Keratinocyte (primary cell): ENCODE results near the gene TPTE. TPM values are rescaled to one million over a fixed set of nuclear protein-coding genes. Genes with fewer than 3 reads are reported as not detected.
"Not testable (repeated sequence)": the region's sequence is repeated elsewhere in the genome, so short reads cannot be mapped to it uniquely, and the experiment has no call there.

ENCODE experiments used
- DNase-seq: peaks from one replicate; pipeline ENCODE4 v3.0.0-alpha.2; 2011; ENCODE audit warnings: low read depth, missing footprints, low spot score
- FAIRE-seq: peaks from 2 replicates; lab custom pipeline; 2011; peaks lifted over from hg19 to GRCh38; lab: Jason Lieb, UNC
- H2AFZ ChIP-seq: 2 replicates; pipeline ENCODE4 v1.6.0; 2012; ENCODE audit warnings: low read length, control low read depth, inconsistent platforms; ENCODE audit not compliant: control insufficient read depth
- H3K27ac ChIP-seq: 2 replicates; pipeline ENCODE4 v1.5.1; 2011; ENCODE audit warnings: low read length; ENCODE audit not compliant: control insufficient read depth, insufficient read depth
- H3K27me3 ChIP-seq: 3 replicates; pipeline ENCODE4 v1.6.0; 2011; ENCODE audit warnings: low read length; ENCODE audit not compliant: control insufficient read depth, insufficient read depth; ENCODE audit errors: extremely low read depth
- H3K36me3 ChIP-seq, 2 experiments: 2 replicates in 1 of 2; 3 replicates in 1 of 2; pipeline ENCODE4 v1.5.1; 2011; ENCODE audit warnings: low read length in 2 of 2, mild to moderate bottlenecking in 1 of 2; ENCODE audit not compliant: control insufficient read depth in 2 of 2, insufficient read depth in 2 of 2; ENCODE audit errors: extremely low read depth in 1 of 2
- H3K4me1 ChIP-seq: 3 replicates; pipeline ENCODE4 v1.5.1; 2011; ENCODE audit warnings: low read length; ENCODE audit not compliant: control insufficient read depth, insufficient read depth; ENCODE audit errors: extremely low read depth
- H3K4me2 ChIP-seq: 3 replicates; pipeline ENCODE4 v1.6.0; 2011; ENCODE audit warnings: low read depth, low read length; ENCODE audit not compliant: control insufficient read depth, insufficient read depth; ENCODE audit errors: extremely low read depth
- H3K4me3 ChIP-seq, 3 experiments: fragments of 200-600 bp in 1 of 3; sonication (generic) in 1 of 3; 2 replicates in 2 of 3; 3 replicates in 1 of 3; pipeline ENCODE4 v1.5.1; 2011 to 2016; ENCODE audit warnings: low read length in 3 of 3, mild to moderate bottlenecking in 3 of 3, control low read depth in 2 of 3, inconsistent platforms in 1 of 3, low read depth in 1 of 3, mixed read lengths in 1 of 3, mixed run types in 1 of 3, moderate library complexity in 1 of 3; ENCODE audit not compliant: control insufficient read depth in 2 of 3, insufficient read depth in 2 of 3; ENCODE audit errors: extremely low read depth in 1 of 3
- H3K79me2 ChIP-seq: 2 replicates; pipeline ENCODE4 v1.6.0; 2012; ENCODE audit warnings: low read length; ENCODE audit not compliant: control insufficient read depth, insufficient read depth
- H3K9ac ChIP-seq: 3 replicates; pipeline ENCODE4 v1.6.0; 2011; ENCODE audit warnings: low read length; ENCODE audit not compliant: control insufficient read depth, insufficient read depth; ENCODE audit errors: extremely low read depth
- H3K9me1 ChIP-seq: 3 replicates; pipeline ENCODE4 v1.6.0; 2011; ENCODE audit warnings: low read length; ENCODE audit not compliant: control insufficient read depth, insufficient read depth; ENCODE audit errors: extremely low read depth
- H3K9me3 ChIP-seq: 2 replicates; pipeline ENCODE4 v1.5.1; 2012; ENCODE audit warnings: low read depth, low read length; ENCODE audit not compliant: control insufficient read depth
- H4K20me1 ChIP-seq: 3 replicates; pipeline ENCODE4 v1.6.0; 2011; ENCODE audit warnings: low read length; ENCODE audit not compliant: control insufficient read depth, insufficient read depth; ENCODE audit errors: extremely low read depth
- EZH2 ChIP-seq: IDR thresholded peaks from one replicate; pipeline ENCODE4 v1.6.1; 2012; ENCODE audit warnings: inconsistent platforms, mild to moderate bottlenecking, low read length, moderate library complexity
- dilution Hi-C: fragments of 300-500 bp; cut with MboI; formaldehyde crosslinking; loops from one replicate; pipeline ENCODE4 v1.7.0; 2020; ENCODE audit warnings: low sequenced_read_pairs; ENCODE audit not compliant: extremely low pct_ligation_motif_present
- polyA plus RNA-seq, 5 experiments: library from polyadenylated mRNA; depleted of rRNA in 3 of 5; stranded (reverse) in 3 of 5; stranded (forward) in 1 of 5; unstranded in 1 of 5; fragments of >200 nt; gene quantifications; 1 replicate in 1 of 5; 2 replicates in 3 of 5; 3 replicates in 1 of 5; pipeline versions ENCODE4 v1.2.1 to v1.2.3, GENCODE V29; 2011 to 2012; ENCODE audit warnings: missing spikeins in 2 of 5, low read depth in 1 of 5, low replicate concordance in 1 of 5
- TF ChIP-seq, protein P1 (sequence below), 3 experiments: IDR thresholded peaks in 1 of 3; conservative IDR thresholded peaks in 1 of 3; optimal IDR thresholded peaks in 1 of 3; 2 replicates in 2 of 3; 3 replicates in 1 of 3; pipeline versions ENCODE3 to v1.5.1; 2011; ENCODE audit warnings: low read length in 3 of 3, mild to moderate bottlenecking in 3 of 3, moderate library complexity in 2 of 3, control low read depth in 1 of 3, inconsistent platforms in 1 of 3; ENCODE audit not compliant: insufficient read depth in 2 of 3; ENCODE audit errors: extremely low read depth in 1 of 3

Gene TPTE
- polyA plus RNA-seq, 1 donor (not counting 4 experiments of a cell fraction or from before 2014, with no cell fraction given): not detected

DNA sequence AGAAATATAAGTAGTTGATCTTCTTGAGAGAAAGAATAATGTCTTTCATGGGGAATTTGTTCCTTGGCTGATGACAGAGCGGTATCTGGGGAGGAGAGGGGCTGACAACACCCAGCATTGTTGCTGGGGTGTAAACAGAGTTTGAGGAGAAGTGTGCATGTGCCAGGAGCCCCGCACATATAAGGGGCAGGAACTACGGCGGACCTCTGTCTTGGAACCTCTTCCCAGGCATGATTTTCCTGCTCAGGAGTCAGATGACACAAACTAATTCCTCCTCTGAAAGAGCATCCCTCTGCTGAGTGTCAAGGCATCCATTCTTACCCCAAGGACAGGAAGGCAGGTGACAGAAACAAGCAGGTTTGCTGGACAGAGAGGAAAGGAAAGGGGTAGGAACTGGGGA lies 119.1 kb downstream of the TPTE start:
- H3K27me3 ChIP-seq: no peaks in the 10 kb centered on the region
- no peak overlapping the region for H3K4me3 ChIP-seq
- H3K4me2 ChIP-seq: no peak overlapping the region
- H3K9me3 ChIP-seq: peaks cover 16% of the 10 kb centered on the region
- H2AFZ ChIP-seq: no peak overlapping the region
- no peaks in the 10 kb centered on the region for H3K4me1 ChIP-seq
- no peak for DNase-seq
- dilution Hi-C loops: no loop called here
- H3K27ac ChIP-seq: no peak overlapping the region
- no peaks in the 10 kb centered on the region for H3K9me1 ChIP-seq
- no peak overlapping the region for H3K9ac ChIP-seq
- H4K20me1 ChIP-seq: no peaks in the 10 kb centered on the region
- no peaks in the 10 kb centered on the region for H3K36me3 ChIP-seq
- no peak for FAIRE-seq
- no peak for TF ChIP-seq EZH2
- TF ChIP-seq, protein P1, sequence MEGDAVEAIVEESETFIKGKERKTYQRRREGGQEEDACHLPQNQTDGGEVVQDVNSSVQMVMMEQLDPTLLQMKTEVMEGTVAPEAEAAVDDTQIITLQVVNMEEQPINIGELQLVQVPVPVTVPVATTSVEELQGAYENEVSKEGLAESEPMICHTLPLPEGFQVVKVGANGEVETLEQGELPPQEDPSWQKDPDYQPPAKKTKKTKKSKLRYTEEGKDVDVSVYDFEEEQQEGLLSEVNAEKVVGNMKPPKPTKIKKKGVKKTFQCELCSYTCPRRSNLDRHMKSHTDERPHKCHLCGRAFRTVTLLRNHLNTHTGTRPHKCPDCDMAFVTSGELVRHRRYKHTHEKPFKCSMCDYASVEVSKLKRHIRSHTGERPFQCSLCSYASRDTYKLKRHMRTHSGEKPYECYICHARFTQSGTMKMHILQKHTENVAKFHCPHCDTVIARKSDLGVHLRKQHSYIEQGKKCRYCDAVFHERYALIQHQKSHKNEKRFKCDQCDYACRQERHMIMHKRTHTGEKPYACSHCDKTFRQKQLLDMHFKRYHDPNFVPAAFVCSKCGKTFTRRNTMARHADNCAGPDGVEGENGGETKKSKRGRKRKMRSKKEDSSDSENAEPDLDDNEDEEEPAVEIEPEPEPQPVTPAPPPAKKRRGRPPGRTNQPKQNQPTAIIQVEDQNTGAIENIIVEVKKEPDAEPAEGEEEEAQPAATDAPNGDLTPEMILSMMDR (optimal IDR thresholded peaks at IDR 0.05 in 1 of 3, IDR thresholded peaks at IDR 0.05 in 1 of 3, conservative IDR thresholded peaks at IDR 0.05 in 1 of 3; ENCODE audit: extremely low read depth in 1 of 3, insufficient read depth in 2 of 3, low read length in 3 of 3): no peak
- no peaks in the 10 kb centered on the region for H3K79me2 ChIP-seq

DNA sequence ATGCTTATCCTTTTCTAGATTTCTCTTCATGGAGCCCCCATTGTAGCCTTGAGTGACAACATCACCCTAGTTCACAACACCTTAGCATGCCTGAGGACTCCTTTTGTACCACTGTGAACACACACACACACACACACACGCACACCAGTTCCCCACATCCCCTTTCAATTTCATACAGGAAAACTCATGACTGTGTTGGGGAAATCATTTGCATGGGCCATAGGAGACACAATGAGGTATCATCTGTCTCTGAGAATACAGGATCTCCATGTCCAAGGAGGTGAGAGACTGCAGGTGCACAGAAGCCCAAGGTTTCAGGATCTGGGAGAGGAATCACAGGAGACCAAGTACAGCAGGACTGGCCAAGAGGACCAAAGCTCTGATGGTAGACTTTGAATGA lies 119.7 kb downstream of the TPTE start:
- peaks cover 16% of the 10 kb centered on the region for H3K9me3 ChIP-seq
- H3K27me3 ChIP-seq: no peaks in the 10 kb centered on the region

DNA sequence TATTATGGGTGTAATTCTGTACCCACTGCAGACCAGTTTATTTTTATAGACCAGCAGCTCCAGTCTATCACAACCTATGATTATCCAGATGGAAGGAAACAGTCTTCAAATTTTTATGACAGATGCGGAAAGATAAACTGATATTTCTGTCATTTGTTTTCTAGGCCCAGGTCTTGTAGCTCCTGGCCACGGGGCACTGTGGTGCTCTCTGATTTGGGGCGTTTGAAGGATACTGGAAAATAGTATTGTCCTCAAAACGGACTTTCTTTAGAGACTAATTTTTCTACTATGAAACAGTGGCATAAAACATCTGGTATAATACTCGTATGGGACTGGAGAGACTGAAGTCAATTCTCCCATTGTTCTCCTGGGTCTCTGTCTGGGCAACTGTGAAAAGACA lies 124.3 kb downstream of the TPTE start:
- dilution Hi-C loops, H3K36me3 ChIP-seq, H3K79me2 ChIP-seq, H4K20me1 ChIP-seq, H3K27me3 ChIP-seq, H3K4me2 ChIP-seq, H3K9ac ChIP-seq, FAIRE-seq, H2AFZ ChIP-seq, H3K9me1 ChIP-seq, H3K27ac ChIP-seq, H3K4me3 ChIP-seq, H3K4me1 ChIP-seq, DNase-seq: not testable (repeated sequence)
- H3K9me3 ChIP-seq: peaks cover 15% of the 10 kb centered on the region

More for the DNA sequence above, 119.7 kb downstream of the TPTE start:
- TF ChIP-seq, protein P1 (optimal IDR thresholded peaks at IDR 0.05 in 1 of 3, IDR thresholded peaks at IDR 0.05 in 1 of 3, conservative IDR thresholded peaks at IDR 0.05 in 1 of 3; ENCODE audit: extremely low read depth in 1 of 3, insufficient read depth in 2 of 3, low read length in 3 of 3): no peak
- TF ChIP-seq EZH2: no peak
- Histone ChIP-seq H3K9me1 (no peaks in the 10 kb centered on the region), H4K20me1 (no peaks in the 10 kb centered on the region), H3K27ac (no peak overlapping the region), H3K79me2 (no peaks in the 10 kb centered on the region), H3K9ac (no peak overlapping the region), H3K36me3 (no peaks in the 10 kb centered on the region), H3K4me2 (no peak overlapping the region), H3K4me3 (no peak overlapping the region), H3K4me1 (no peaks in the 10 kb centered on the region), H2AFZ (no peak overlapping the region)
- FAIRE-seq: no peak
- dilution Hi-C loops: no loop called here
- no peak for DNase-seq
